H1 (cell line): ENCODE data around the gene PDHX. TPM values are rescaled to one million over a fixed set of nuclear protein-coding genes. Genes with fewer than 3 reads are reported as not detected.

Source experiments
- CTCF ChIA-PET: fragments of 300-600 bp; sonication (Branson Sonifier 250); formaldehyde crosslinking; loops from one replicate; lab custom pipeline; 2021; ENCODE audit not compliant: partially characterized antibody; lab: Charles Lee
- POLR2A ChIA-PET: fragments of 300-600 bp; sonication (Branson Sonifier 250); formaldehyde crosslinking; loops from one replicate; lab custom pipeline; 2021; ENCODE audit warnings: inconsistent platforms; ENCODE audit not compliant: partially characterized antibody; lab: Charles Lee
- DNase-seq, 2 experiments: peaks; one replicate each; pipeline versions ENCODE4 v3.0.0 to v3.0.0-alpha.2; 2010 to 2022; ENCODE audit warnings: low spot score in 2 of 2, low read depth in 1 of 2, mixed read lengths in 1 of 2
- FAIRE-seq: peaks from 2 replicates; lab custom pipeline; 2011; peaks lifted over from hg19 to GRCh38; lab: Jason Lieb, UNC
- H2AFZ ChIP-seq: 2 replicates; pipeline ENCODE4 v1.8.1; 2012; ENCODE audit warnings: low read length, inconsistent platforms
- H2AK5ac ChIP-seq: 2 replicates; pipeline ENCODE4 v1.6.1; 2013; ENCODE audit warnings: low read depth, low read length
- H2BK120ac ChIP-seq: replicated peaks from 2 replicates; pipeline ENCODE3; 2013; ENCODE audit warnings: low read depth, low read length, inconsistent platforms
- H2BK12ac ChIP-seq: 2 replicates; pipeline ENCODE4 v1.6.1; 2013; ENCODE audit warnings: low read depth, low read length
- H2BK15ac ChIP-seq: 2 replicates; pipeline ENCODE4 v1.6.1; 2013; ENCODE audit warnings: low read length
- H2BK20ac ChIP-seq: 2 replicates; pipeline ENCODE4 v1.6.1; 2013; ENCODE audit warnings: low read length
- H2BK5ac ChIP-seq: 2 replicates; pipeline ENCODE4 v1.6.1; 2013; ENCODE audit warnings: low read depth, low read length
- H3K14ac ChIP-seq: 2 replicates; pipeline ENCODE4 v1.6.1; 2013; ENCODE audit warnings: inconsistent platforms; ENCODE audit not compliant: insufficient read length
- H3K18ac ChIP-seq: 2 replicates; pipeline ENCODE4 v1.6.1; 2013; ENCODE audit warnings: low read length; ENCODE audit errors: extremely low read depth
- H3K23ac ChIP-seq: 2 replicates; pipeline ENCODE4 v1.6.1; 2013; ENCODE audit warnings: inconsistent platforms; ENCODE audit not compliant: insufficient read length
- H3K23me2 ChIP-seq: 2 replicates; pipeline ENCODE4 v1.6.1; 2013; ENCODE audit warnings: low read depth, low read length
- H3K27ac ChIP-seq: 2 replicates; pipeline ENCODE4 v1.6.1; 2011; ENCODE audit warnings: low read depth, low read length, inconsistent platforms
- H3K27me3 ChIP-seq, 4 experiments: replicated peaks in 1 of 4; 1 replicate in 1 of 4; 2 replicates in 3 of 4; pipeline versions ENCODE4 v1.6.1 to v1.8.1; 2011 to 2013; ENCODE audit warnings: low read length in 3 of 4, mild to moderate bottlenecking in 3 of 4, inconsistent platforms in 2 of 4, mixed read lengths in 2 of 4, moderate library complexity in 1 of 4; ENCODE audit not compliant: control insufficient read depth in 3 of 4, insufficient read depth in 3 of 4; ENCODE audit errors: extremely low read depth in 1 of 4
- H3K36me3 ChIP-seq, 4 experiments: 2 replicates each; pipeline versions ENCODE4 v1.6.1 to v1.8.1; 2011 to 2013; ENCODE audit warnings: mild to moderate bottlenecking in 4 of 4, low read length in 3 of 4, moderate library complexity in 2 of 4, control low read depth in 1 of 4, inconsistent platforms in 1 of 4; ENCODE audit not compliant: insufficient read depth in 4 of 4, control insufficient read depth in 2 of 4
- H3K4ac ChIP-seq: replicated peaks from 2 replicates; pipeline ENCODE3; 2013; ENCODE audit warnings: low read length, low read depth, mixed read lengths, inconsistent platforms; ENCODE audit not compliant: insufficient read length
- H3K4me1 ChIP-seq, 4 experiments: replicated peaks in 1 of 4; 1 replicate in 1 of 4; 2 replicates in 3 of 4; pipeline versions ENCODE4 v1.6.1 to v1.8.1; 2011 to 2013; ENCODE audit warnings: low read length in 3 of 4, inconsistent platforms in 2 of 4, mixed read lengths in 1 of 4; ENCODE audit not compliant: insufficient read depth in 4 of 4, control insufficient read depth in 3 of 4
- H3K4me2 ChIP-seq, 2 experiments: 2 replicates each; pipeline versions ENCODE4 v1.6.1 to v1.8.1; 2011 to 2013; ENCODE audit warnings: low read depth in 2 of 2, low read length in 2 of 2, control low read depth in 1 of 2, inconsistent platforms in 1 of 2, mild to moderate bottlenecking in 1 of 2; ENCODE audit not compliant: insufficient read depth in 1 of 2
- H3K4me3 ChIP-seq, 4 experiments: fragments of 200-600, 300-600 bp in 1 of 4; sonication (generic), shearing (Covaris generic), sonication (Bioruptor Twin) in 1 of 4; 2 replicates each; pipeline versions ENCODE4 v1.5.1 to v1.8.1; 2011 to 2016; ENCODE audit warnings: low read length in 4 of 4, low read depth in 3 of 4, control low read depth in 2 of 4, inconsistent platforms in 2 of 4, mild to moderate bottlenecking in 2 of 4, mixed read lengths in 1 of 4, moderate library complexity in 1 of 4; ENCODE audit not compliant: insufficient read depth in 2 of 4; ENCODE audit errors: extremely low read depth in 1 of 4
- H3K56ac ChIP-seq: replicated peaks from 2 replicates; pipeline ENCODE3; 2013; ENCODE audit warnings: low read depth, mild to moderate bottlenecking, mixed read lengths, low read length, inconsistent platforms; ENCODE audit not compliant: insufficient read length
- H3K79me1 ChIP-seq: 2 replicates; pipeline ENCODE4 v1.6.1; 2013; ENCODE audit warnings: low read depth, low read length, control low read depth
- H3K79me2 ChIP-seq, 2 experiments: 2 replicates each; pipeline versions ENCODE4 v1.6.1 to v1.8.1; 2012 to 2013; ENCODE audit warnings: low read length in 2 of 2, mild to moderate bottlenecking in 2 of 2, inconsistent platforms in 1 of 2; ENCODE audit not compliant: insufficient read depth in 2 of 2, control insufficient read depth in 1 of 2
- H3K9ac ChIP-seq, 4 experiments: replicated peaks in 1 of 4; 1 replicate in 1 of 4; 2 replicates in 3 of 4; pipeline versions ENCODE4 v1.6.1 to v1.8.1; 2011 to 2013; ENCODE audit warnings: low read depth in 3 of 4, low read length in 3 of 4, control low read depth in 2 of 4, mild to moderate bottlenecking in 2 of 4, moderate library complexity in 2 of 4, inconsistent platforms in 1 of 4; ENCODE audit errors: extremely low read depth in 1 of 4
- H3K9me3 ChIP-seq, 2 experiments: 2 replicates each; pipeline versions ENCODE4 v1.6.1 to v1.8.1; 2012 to 2013; ENCODE audit warnings: mild to moderate bottlenecking in 2 of 2, moderate library complexity in 2 of 2, control low read depth in 1 of 2, inconsistent platforms in 1 of 2, low read depth in 1 of 2, low read length in 1 of 2, mixed read lengths in 1 of 2; ENCODE audit not compliant: insufficient read depth in 2 of 2
- H4K20me1 ChIP-seq, 2 experiments: replicated peaks in 1 of 2; 2 replicates each; pipeline versions ENCODE3 to v1.8.1; 2011 to 2013; ENCODE audit warnings: inconsistent platforms in 2 of 2, low read length in 2 of 2, mild to moderate bottlenecking in 1 of 2; ENCODE audit not compliant: insufficient read depth in 2 of 2, control insufficient read depth in 1 of 2
- H4K5ac ChIP-seq: 2 replicates; pipeline ENCODE4 v1.6.1; 2013; ENCODE audit warnings: low read length, low read depth, mixed read lengths, inconsistent platforms; ENCODE audit not compliant: insufficient read length
- H4K8ac ChIP-seq: 2 replicates; pipeline ENCODE4 v1.8.0; 2013; ENCODE audit warnings: mild to moderate bottlenecking, moderate library complexity, low read length, inconsistent platforms; ENCODE audit not compliant: insufficient read depth; ENCODE audit errors: extremely low read depth
- H4K91ac ChIP-seq: replicated peaks from 2 replicates; pipeline ENCODE3; 2013; ENCODE audit warnings: low read length, mixed read lengths, inconsistent platforms; ENCODE audit not compliant: insufficient read length
- BCL11A ChIP-seq, 2 experiments: IDR thresholded peaks; one replicate each; pipeline ENCODE4 v1.6.1; 2011; ENCODE audit warnings: low read depth in 2 of 2, low read length in 2 of 2, mild to moderate bottlenecking in 2 of 2
- POLR2AphosphoS5 ChIP-seq: IDR thresholded peaks from 2 replicates; pipeline ENCODE4 v1.6.1; 2011; ENCODE audit warnings: low read depth, low read length
- WGBS, 2 experiments: shearing (Covaris generic) in 1 of 2; methylation state at CpG; one replicate each; pipeline versions ENCODE4 v1.1.6 to v1.1.7; 2013 to 2015; ENCODE audit warnings: low lambda C conversion rate in 2 of 2, mixed read lengths in 2 of 2, inconsistent platforms in 1 of 2, low coverage in 1 of 2, missing lambda C conversion rate in 1 of 2; ENCODE audit not compliant: insufficient replicate concordance in 2 of 2, insufficient coverage in 1 of 2, insufficient read length in 1 of 2; ENCODE audit errors: extremely low coverage in 1 of 2, missing lambda C conversion rate in 1 of 2; 5-methylcytosine and 5-hydroxymethylcytosine counted together
- polyA plus RNA-seq, 7 experiments: library from polyadenylated mRNA; depleted of rRNA in 3 of 7; stranded (reverse) in 5 of 7; unstranded in 2 of 7; fragments of >200 nt in 5 of 7; fragments of 200-250 nt in 2 of 7; gene quantifications; 1 replicate in 5 of 7; 2 replicates in 1 of 7; 4 replicates in 1 of 7; pipeline versions ENCODE4 v1.2.1 to v1.2.3, GENCODE V29; 2011 to 2013; ENCODE audit warnings: missing spikeins in 2 of 7, mixed read lengths in 2 of 7
- total RNA-seq: library from RNA; stranded (reverse); fragmentation: NEBNext Ultra II Directional; extraction: Animal tissue kit (Norgen Biotek cat#: 25700); gene quantifications from 2 replicates; pipeline ENCODE4 v1.2.1, GENCODE V29; 2021

PDHX gene
- total and polyA plus RNA-seq, 2 of the 8 experiments (the other 6 are each of a cell fraction or from before 2014, with no cell fraction given): 12.4 to 51.9 TPM

DNA sequence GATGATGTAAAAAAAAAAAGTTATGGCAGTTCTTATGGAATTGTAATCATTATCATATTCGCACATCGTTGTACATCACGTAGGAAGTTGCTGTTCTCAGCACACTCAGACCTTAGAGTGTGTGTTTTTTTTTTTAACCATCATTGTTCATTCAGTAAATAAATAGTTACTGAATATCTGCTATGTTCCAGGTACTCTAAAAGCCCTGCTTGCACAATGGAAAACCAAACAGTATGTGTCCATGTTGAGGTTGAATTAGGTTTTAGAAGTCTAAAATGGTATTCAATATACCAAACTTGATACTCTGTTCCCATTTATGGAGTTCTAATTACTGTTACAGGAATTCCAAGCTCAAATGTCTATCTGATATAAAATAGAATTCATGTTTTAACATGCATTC, 41.2 kb downstream of the PDHX start:
- no peak overlapping the region for H3K4me2 ChIP-seq
- ChIA-PET CTCF (no interaction called here), POLR2A (no interaction called here)
- H3K36me3 ChIP-seq: no peaks in the 10 kb centered on the region; a peak in 2 of 8 replicates
- no peak overlapping the region for H2BK20ac ChIP-seq
- H3K9me3 ChIP-seq: no peaks in the 10 kb centered on the region
- TF ChIP-seq BCL11A (IDR thresholded peaks at IDR 0.05; ENCODE audit: low read depth in 2 of 2, low read length in 2 of 2) (no peak), POLR2AphosphoS5 (no peak)
- H3K4me3 ChIP-seq: no peak overlapping the region
- no peak overlapping the region for H4K8ac ChIP-seq
- DNase-seq (no peak), FAIRE-seq (no peak)
- H3K56ac ChIP-seq: no peak overlapping the region
- H3K27ac ChIP-seq: no peak overlapping the region
- H4K20me1 ChIP-seq: no peaks in the 10 kb centered on the region
- H2BK15ac ChIP-seq: no peak overlapping the region
- H3K23me2 ChIP-seq: no peaks in the 10 kb centered on the region
- H4K91ac ChIP-seq: no peak overlapping the region
- no peak overlapping the region for H3K9ac ChIP-seq
- H3K14ac ChIP-seq: no peak overlapping the region
- no peak overlapping the region for H3K4ac ChIP-seq
- no peak overlapping the region for H3K18ac ChIP-seq
- H3K79me1 ChIP-seq: no peaks in the 10 kb centered on the region
- no peak overlapping the region for H2AFZ ChIP-seq
- no peak overlapping the region for H2BK5ac ChIP-seq
- H3K79me2 ChIP-seq: no peaks in the 10 kb centered on the region
- peaks cover 0 to 1% (median 0%) of the 10 kb centered on the region in 4 experiments; a peak in 1 of 7 replicates for H3K27me3 ChIP-seq
- H2BK120ac ChIP-seq: no peak overlapping the region
- 96% methylated on average over 3 of the region's 3 CpGs; no CpG with 5 or more reads in 1 of the 2 experiments for WGBS, 2 experiments
- H3K23ac ChIP-seq: no peak overlapping the region
- H3K4me1 ChIP-seq: no peaks in the 10 kb centered on the region
- no peak overlapping the region for H4K5ac ChIP-seq
- no peak overlapping the region for H2AK5ac ChIP-seq
- no peak overlapping the region for H2BK12ac ChIP-seq
